KMS-11 (cell line): ENCODE data around the gene SDK2.

Experiments used
- H2AFZ ChIP-seq: fragments of 200-600 bp; sonication (generic); 2 replicates; pipeline ENCODE4 v1.6.1; 2016; ENCODE audit warnings: antibody characterized with exemption, mixed run types, low read depth
- H3K27ac ChIP-seq: fragments of 200-600 bp; sonication (generic); 2 replicates; pipeline ENCODE4 v1.6.1; 2016; ENCODE audit warnings: mild to moderate bottlenecking, mixed run types
- H3K27me3 ChIP-seq: fragments of 200-600 bp; sonication (generic); 2 replicates; pipeline ENCODE4 v1.6.1; 2017; ENCODE audit warnings: mild to moderate bottlenecking, low read depth, mixed run types, moderate library complexity; ENCODE audit not compliant: insufficient read depth
- H3K36me3 ChIP-seq: fragments of 200-600 bp; sonication (generic); 2 replicates; pipeline ENCODE4 v1.6.1; 2017; ENCODE audit warnings: mild to moderate bottlenecking, mixed run types; ENCODE audit not compliant: insufficient read depth
- H3K4me1 ChIP-seq: fragments of 200-600 bp; sonication (generic); 2 replicates; pipeline ENCODE4 v1.6.1; 2016; ENCODE audit warnings: mild to moderate bottlenecking, low read depth, mixed run types; ENCODE audit not compliant: poor library complexity, severe bottlenecking
- H3K4me2 ChIP-seq: fragments of 200-600 bp; sonication (generic); 2 replicates; pipeline ENCODE4 v1.7.0; 2016; ENCODE audit warnings: mild to moderate bottlenecking, mixed run types
- H3K4me3 ChIP-seq: fragments of 200-600 bp; sonication (generic); IDR thresholded peaks from 2 replicates; pipeline ENCODE4 v1.6.1; 2017; ENCODE audit warnings: low read depth, low read length, mixed read lengths; ENCODE audit not compliant: insufficient read depth
- H3K79me2 ChIP-seq: fragments of 200-600 bp; sonication (generic); 2 replicates; pipeline ENCODE4 v1.6.1; 2016; ENCODE audit warnings: low read depth, mixed run types; ENCODE audit not compliant: insufficient read depth
- H3K9ac ChIP-seq: fragments of 200-600 bp; sonication (generic); 2 replicates; pipeline ENCODE4 v1.6.1; 2016; ENCODE audit warnings: mild to moderate bottlenecking, mixed run types
- H4K20me1 ChIP-seq: fragments of 200-600 bp; sonication (generic); 2 replicates; pipeline ENCODE4 v1.6.1; 2016; ENCODE audit warnings: mild to moderate bottlenecking, mixed run types; ENCODE audit not compliant: insufficient read depth
- TF ChIP-seq, protein P1 (sequence below): fragments of 200-600 bp; sonication (generic); conservative IDR thresholded peaks from 2 replicates; pipeline ENCODE4 v1.6.1; 2017; ENCODE audit warnings: low read depth, mild to moderate bottlenecking, antibody characterized with exemption, low read length, moderate library complexity, mixed read lengths

The SDK2 gene

DNA sequence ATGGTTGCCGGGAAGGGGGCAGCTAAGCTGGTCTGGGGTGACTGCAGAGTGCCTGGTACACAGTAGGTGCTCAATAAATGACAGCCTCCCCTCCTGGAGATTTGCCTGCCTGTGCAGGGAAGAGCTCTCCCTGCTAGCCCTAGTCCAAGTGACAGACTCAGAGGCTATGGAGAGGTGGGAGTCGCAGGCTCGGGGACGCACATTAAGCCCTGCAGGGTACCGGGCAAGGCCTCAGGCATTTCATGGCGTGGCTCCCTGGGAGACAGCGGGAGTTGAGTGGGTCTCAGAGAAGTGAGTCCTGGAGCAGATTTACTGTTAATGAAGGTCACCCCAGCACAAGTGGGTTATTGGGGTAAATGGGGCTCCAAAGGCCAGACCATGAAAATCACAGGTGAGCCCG, 200.2 kb downstream of the SDK2 start:
- H3K36me3 ChIP-seq, result no peaks in the 10 kb centered on the region
- H4K20me1 ChIP-seq, result no peaks in the 10 kb centered on the region
- TF ChIP-seq, protein P1, sequence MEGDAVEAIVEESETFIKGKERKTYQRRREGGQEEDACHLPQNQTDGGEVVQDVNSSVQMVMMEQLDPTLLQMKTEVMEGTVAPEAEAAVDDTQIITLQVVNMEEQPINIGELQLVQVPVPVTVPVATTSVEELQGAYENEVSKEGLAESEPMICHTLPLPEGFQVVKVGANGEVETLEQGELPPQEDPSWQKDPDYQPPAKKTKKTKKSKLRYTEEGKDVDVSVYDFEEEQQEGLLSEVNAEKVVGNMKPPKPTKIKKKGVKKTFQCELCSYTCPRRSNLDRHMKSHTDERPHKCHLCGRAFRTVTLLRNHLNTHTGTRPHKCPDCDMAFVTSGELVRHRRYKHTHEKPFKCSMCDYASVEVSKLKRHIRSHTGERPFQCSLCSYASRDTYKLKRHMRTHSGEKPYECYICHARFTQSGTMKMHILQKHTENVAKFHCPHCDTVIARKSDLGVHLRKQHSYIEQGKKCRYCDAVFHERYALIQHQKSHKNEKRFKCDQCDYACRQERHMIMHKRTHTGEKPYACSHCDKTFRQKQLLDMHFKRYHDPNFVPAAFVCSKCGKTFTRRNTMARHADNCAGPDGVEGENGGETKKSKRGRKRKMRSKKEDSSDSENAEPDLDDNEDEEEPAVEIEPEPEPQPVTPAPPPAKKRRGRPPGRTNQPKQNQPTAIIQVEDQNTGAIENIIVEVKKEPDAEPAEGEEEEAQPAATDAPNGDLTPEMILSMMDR, result no peak
- H3K79me2 ChIP-seq, result no peaks in the 10 kb centered on the region
- H3K9ac ChIP-seq, result no peak overlapping the region
- H3K4me2 ChIP-seq, result no peak overlapping the region
- no peak overlapping the region for H2AFZ ChIP-seq
- no peaks in the 10 kb centered on the region for H3K4me1 ChIP-seq
- no peak overlapping the region for H3K4me3 ChIP-seq
- H3K27ac ChIP-seq, result no peak overlapping the region
- H3K27me3 ChIP-seq, result peaks cover 42% of the 10 kb centered on the region; the same call in 1 of the 2 replicates

DNA sequence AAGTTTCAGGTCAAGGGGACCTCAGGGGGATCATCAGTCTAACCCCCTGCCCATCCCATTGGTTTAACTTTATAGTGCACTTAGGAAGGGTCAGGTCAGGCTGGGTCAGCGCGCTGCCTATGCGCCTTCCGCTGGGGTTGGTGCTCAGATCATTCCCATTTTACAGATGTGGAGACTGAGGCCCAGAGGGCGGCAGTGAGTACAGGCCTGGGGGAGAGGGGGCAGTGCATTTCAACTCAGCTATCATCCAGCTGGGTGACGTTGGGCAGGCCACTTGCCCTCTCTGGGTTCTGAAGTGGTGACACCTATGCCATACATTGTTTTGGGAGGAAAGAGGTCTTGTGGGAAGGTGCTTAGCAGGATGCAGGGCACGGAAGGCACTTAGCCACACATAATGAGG, 204.6 kb downstream of the SDK2 start:
- H3K36me3 ChIP-seq, result no peaks in the 10 kb centered on the region
- peaks cover 58% of the 10 kb centered on the region; the same call in 1 of the 2 replicates for H3K27me3 ChIP-seq
- no peaks in the 10 kb centered on the region for H3K4me1 ChIP-seq
- no peak overlapping the region for H3K4me2 ChIP-seq
- TF ChIP-seq, protein P1, result no peak
- H2AFZ ChIP-seq, result no peak overlapping the region
- no peaks in the 10 kb centered on the region for H3K79me2 ChIP-seq
- no peak overlapping the region for H3K9ac ChIP-seq
- H4K20me1 ChIP-seq, result no peaks in the 10 kb centered on the region
- no peak overlapping the region for H3K4me3 ChIP-seq
- no peak overlapping the region for H3K27ac ChIP-seq

DNA sequence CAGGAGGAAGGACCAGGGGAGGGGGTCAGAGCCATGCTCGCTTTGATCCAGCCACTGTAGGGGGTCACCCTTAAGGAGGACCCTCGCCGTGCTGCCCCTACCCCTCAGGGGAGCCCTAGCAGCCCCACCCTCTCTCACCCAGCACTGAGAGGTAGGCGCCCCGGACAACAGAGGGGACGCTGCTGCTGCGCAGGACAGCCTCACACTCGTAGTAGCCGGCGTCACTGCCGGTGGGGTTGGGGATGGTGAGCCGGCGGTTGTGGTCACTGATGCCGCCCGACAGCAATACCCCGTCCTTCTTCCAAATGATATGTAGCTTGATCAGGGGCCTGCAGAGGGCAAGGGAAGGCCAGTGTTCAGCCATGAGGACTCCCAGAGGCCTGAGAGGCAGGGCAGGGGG, 206.4 kb downstream of the SDK2 start:
- Histone ChIP-seq H3K79me2 (no peaks in the 10 kb centered on the region), H3K27me3 (peaks cover 66% of the 10 kb centered on the region), H3K9ac (no peak overlapping the region), H2AFZ (no peak overlapping the region), H3K4me2 (no peak overlapping the region), H3K4me1 (no peaks in the 10 kb centered on the region), H3K27ac (no peak overlapping the region), H3K4me3 (no peak overlapping the region), H4K20me1 (no peaks in the 10 kb centered on the region), H3K36me3 (no peaks in the 10 kb centered on the region)
- TF ChIP-seq, protein P1, result no peak

DNA sequence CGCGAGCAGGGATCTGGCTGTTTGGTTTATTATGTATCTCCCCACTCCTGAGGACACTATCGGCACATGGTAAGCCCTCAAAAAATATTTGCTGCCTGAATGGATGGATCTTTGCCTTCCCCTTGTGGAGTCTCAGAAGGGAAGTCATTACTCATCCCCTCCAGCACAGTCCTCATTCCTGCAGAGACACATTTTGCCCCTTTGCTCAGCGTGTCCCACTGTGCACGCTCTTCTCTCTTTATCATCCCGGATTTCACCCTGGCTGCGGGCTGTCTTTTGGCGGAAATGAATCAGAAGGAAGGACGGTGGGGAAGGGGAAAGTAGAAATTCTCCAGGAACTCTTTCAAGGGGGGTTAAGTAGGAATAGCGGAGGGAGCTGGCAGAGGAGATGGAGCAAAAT, 207.3 kb downstream of the SDK2 start:
- Histone ChIP-seq H3K4me2 (no peak overlapping the region), H3K9ac (no peak overlapping the region), H3K79me2 (no peaks in the 10 kb centered on the region), H2AFZ (no peak overlapping the region), H3K27me3 (peaks cover 67% of the 10 kb centered on the region), H4K20me1 (no peaks in the 10 kb centered on the region), H3K4me3 (no peak overlapping the region), H3K36me3 (no peaks in the 10 kb centered on the region), H3K4me1 (no peaks in the 10 kb centered on the region), H3K27ac (no peak overlapping the region)
- TF ChIP-seq, protein P1, result no peak
